Osteoblast (primary cell): ENCODE results near the gene RBPJ. TPM values are rescaled to one million over a fixed set of nuclear protein-coding genes. Genes with fewer than 3 reads are reported as not detected.
A peak's percentile ranks its signal among the peaks of the same experiment; 100 is the strongest.

Source experiments
- DNase-seq: peaks from one replicate; pipeline ENCODE4 v3.0.0; 2011; ENCODE audit warnings: low spot score, mixed read lengths; ENCODE audit not compliant: insufficient read length; ENCODE audit errors: missing footprints
- H2AFZ ChIP-seq: 2 replicates; pipeline ENCODE4 v1.6.0; 2011; ENCODE audit warnings: mild to moderate bottlenecking, low read length
- H3K27ac ChIP-seq: 2 replicates; pipeline ENCODE4 v1.5.1; 2011; ENCODE audit warnings: mild to moderate bottlenecking, low read depth, low read length, moderate library complexity
- H3K27me3 ChIP-seq: 2 replicates; pipeline ENCODE4 v1.6.0; 2012; ENCODE audit warnings: mild to moderate bottlenecking, control low read depth, inconsistent platforms, low read length, moderate library complexity; ENCODE audit not compliant: insufficient read depth
- H3K36me3 ChIP-seq: 2 replicates; pipeline ENCODE4 v1.5.1; 2011; ENCODE audit warnings: mild to moderate bottlenecking, low read length, control low read depth, moderate library complexity; ENCODE audit not compliant: insufficient read depth
- H3K4me1 ChIP-seq: 2 replicates; pipeline ENCODE4 v1.5.1; 2011; ENCODE audit warnings: mild to moderate bottlenecking, low read length, control low read depth, moderate library complexity; ENCODE audit not compliant: insufficient read depth
- H3K4me2 ChIP-seq: 2 replicates; pipeline ENCODE4 v1.6.0; 2011; ENCODE audit warnings: mild to moderate bottlenecking, low read length; ENCODE audit not compliant: insufficient read depth
- H3K4me3 ChIP-seq: fragments of 200-600 bp; sonication (generic); 3 replicates; pipeline ENCODE4 v1.5.1; 2012; ENCODE audit warnings: mild to moderate bottlenecking, low read length, inconsistent platforms; ENCODE audit not compliant: insufficient read depth
- H3K79me2 ChIP-seq: 2 replicates; pipeline ENCODE4 v1.6.0; 2012; ENCODE audit warnings: mild to moderate bottlenecking, low read length, control low read depth, inconsistent platforms; ENCODE audit not compliant: insufficient read depth
- H3K9me3 ChIP-seq: 2 replicates; pipeline ENCODE4 v1.5.1; 2011; ENCODE audit warnings: low read depth, low read length, control low read depth
- H4K20me1 ChIP-seq: 2 replicates; pipeline ENCODE4 v1.6.0; 2012; ENCODE audit warnings: mild to moderate bottlenecking, low read length, control low read depth; ENCODE audit not compliant: insufficient read depth
- CTCF ChIP-seq: IDR thresholded peaks from 2 replicates; pipeline ENCODE4 v1.5.1; 2011; ENCODE audit warnings: mild to moderate bottlenecking, low read depth, low read length, moderate library complexity; ENCODE audit errors: extremely low read depth
- total RNA-seq: library from RNA; depleted of rRNA; stranded (reverse); fragments of >200 nt; gene quantifications from 2 replicates; pipeline ENCODE4 v1.2.3, GENCODE V29; 2012

Gene RBPJ
- total RNA-seq, 1 donor: 106 TPM

- no peak overlapping the region for H3K4me2 ChIP-seq
- H3K4me3 ChIP-seq: no peak overlapping the region
- H3K27ac ChIP-seq: no peak overlapping the region
- H4K20me1 ChIP-seq: peaks cover 36% of the 10 kb centered on the region
- H3K27me3 ChIP-seq: no peaks in the 10 kb centered on the region
- DNase-seq: peak; percentile 68
- peaks cover 89% of the 10 kb centered on the region for H3K79me2 ChIP-seq
- TF ChIP-seq CTCF: peak; percentile 69
- peaks cover 38% of the 10 kb centered on the region for H3K4me1 ChIP-seq
- no peaks in the 10 kb centered on the region for H3K36me3 ChIP-seq
- H2AFZ ChIP-seq: no peak overlapping the region
- no peaks in the 10 kb centered on the region for H3K9me3 ChIP-seq
Observed at GRCh38 chr4:26330186-26330787, 9.5 kb downstream of the RBPJ start.

- no peaks in the 10 kb centered on the region for H3K27me3 ChIP-seq
- H3K79me2 ChIP-seq: peaks cover 89% of the 10 kb centered on the region
- no peak overlapping the region for H3K27ac ChIP-seq
- H3K4me1 ChIP-seq: peaks cover 32% of the 10 kb centered on the region
- H3K4me3 ChIP-seq: no peak overlapping the region
- no peak overlapping the region for H3K4me2 ChIP-seq
- H2AFZ ChIP-seq: no peak overlapping the region
- H4K20me1 ChIP-seq: peaks cover 42% of the 10 kb centered on the region
- TF ChIP-seq CTCF: no peak
- H3K36me3 ChIP-seq: no peaks in the 10 kb centered on the region
- no peak for DNase-seq
- no peaks in the 10 kb centered on the region for H3K9me3 ChIP-seq
Observed at GRCh38 chr4:26330946-26331345, 10.1 kb downstream of the RBPJ start.

GRCh38 chr4:26331380-26331950 is 10.7 kb downstream of the RBPJ start:
- Histone ChIP-seq H3K36me3 (no peaks in the 10 kb centered on the region), H3K4me3 (no peak overlapping the region), H3K4me1 (peaks cover 27% of the 10 kb centered on the region), H3K27ac (no peak overlapping the region), H3K4me2 (no peak overlapping the region), H3K9me3 (no peaks in the 10 kb centered on the region), H3K27me3 (no peaks in the 10 kb centered on the region), H2AFZ (no peak overlapping the region), H4K20me1 (peaks cover 47% of the 10 kb centered on the region), H3K79me2 (peaks cover 90% of the 10 kb centered on the region)
- TF ChIP-seq CTCF: no peak
- no peak for DNase-seq

- Histone ChIP-seq H3K27me3 (no peaks in the 10 kb centered on the region), H4K20me1 (peaks cover 63% of the 10 kb centered on the region), H3K9me3 (no peaks in the 10 kb centered on the region), H3K27ac (no peak overlapping the region), H3K4me1 (peaks cover 12% of the 10 kb centered on the region), H3K4me3 (no peak overlapping the region), H3K4me2 (no peak overlapping the region), H2AFZ (no peak overlapping the region), H3K36me3 (no peaks in the 10 kb centered on the region), H3K79me2 (peaks cover 98% of the 10 kb centered on the region)
- TF ChIP-seq CTCF: no peak
- DNase-seq: peak; percentile 81
Observed at GRCh38 chr4:26334366-26334765, 13.6 kb downstream of the RBPJ start.
